ENCODE results near the gene NTSR2.

NTSR2 gene

DNA sequence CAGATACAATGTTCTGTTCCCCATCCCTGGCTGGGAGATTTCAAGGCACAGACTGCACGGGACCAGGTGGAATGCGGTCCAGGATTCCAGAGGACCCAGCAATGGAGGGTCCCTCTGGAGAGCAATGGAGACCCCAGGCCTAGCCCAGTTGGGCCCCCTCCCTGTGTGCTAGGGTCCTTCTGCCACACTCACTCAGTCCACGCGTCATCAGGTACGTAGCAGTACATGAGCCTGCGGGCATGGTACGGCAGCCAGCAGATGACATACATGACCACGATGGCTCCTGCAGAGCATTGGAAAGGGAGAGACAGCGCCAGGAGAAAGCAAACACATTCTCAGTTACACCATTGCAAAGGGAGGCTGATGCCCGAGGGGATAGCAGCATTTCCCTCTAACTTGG is 10.1 kb downstream of the NTSR2 start:
- no peaks in the 10 kb centered on the region for H3K4me1 ChIP-seq (ENCODE audit: control insufficient read depth, low read length)
- no peak for TF ChIP-seq CTCF (IDR thresholded peaks at IDR 0.05; ENCODE audit: low read depth, low read length, poor library complexity, severe bottlenecking)
- no peak for TF ChIP-seq EZH2phosphoT487 (IDR thresholded peaks at IDR 0.05; ENCODE audit: borderline replicate concordance, low read length)
- no peak overlapping the region for H3K4me2 ChIP-seq (ENCODE audit: low read length)
- no peaks in the 10 kb centered on the region for H3F3A ChIP-seq (ENCODE audit: control insufficient read depth, insufficient read depth)
- H4K20me1 ChIP-seq (ENCODE audit: control insufficient read depth, insufficient read depth, low read depth, low read length), result no peaks in the 10 kb centered on the region
- H3K9me3 ChIP-seq (ENCODE audit: control insufficient read depth, insufficient read depth, low read length), result peaks cover 6% of the 10 kb centered on the region
- no peaks in the 10 kb centered on the region for H3K27me3 ChIP-seq (ENCODE audit: control insufficient read depth, low read length)
- H3K9me2 ChIP-seq (replicated peaks; ENCODE audit: control insufficient read depth, low read length), result no peaks in the 10 kb centered on the region
- no peak overlapping the region for H3K4me3 ChIP-seq (ENCODE audit: low read length)
- no peaks in the 10 kb centered on the region for H3K79me2 ChIP-seq (ENCODE audit: control insufficient read depth, low read length)
- H3K27ac ChIP-seq (ENCODE audit: low read depth, low read length), result no peak overlapping the region
- no peaks in the 10 kb centered on the region for H3K36me3 ChIP-seq (ENCODE audit: control insufficient read depth, low read length)

DNA sequence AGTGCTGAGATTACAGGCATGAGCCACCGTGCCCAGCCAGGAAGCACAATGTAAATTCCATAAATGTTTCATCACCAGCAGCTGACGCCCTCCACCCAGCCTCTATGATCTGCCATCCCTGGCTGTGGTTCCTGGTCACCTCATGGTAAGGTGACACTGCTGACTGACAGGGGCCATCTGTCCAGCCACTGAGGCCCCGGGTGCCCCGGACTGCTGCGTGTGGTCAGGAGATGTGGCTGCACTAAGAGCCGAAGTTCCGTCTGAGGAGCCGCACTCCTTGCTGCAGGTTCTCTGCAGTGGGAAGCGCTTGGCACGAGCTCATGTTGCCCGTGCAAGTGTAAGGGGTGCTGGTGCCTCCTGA is 10.9 kb downstream of the NTSR2 start:
- Histone ChIP-seq H3K9me2 (replicated peaks; ENCODE audit: control insufficient read depth, low read length) (no peaks in the 10 kb centered on the region), H3K9me3 (ENCODE audit: control insufficient read depth, insufficient read depth, low read length) (peaks cover 6% of the 10 kb centered on the region), H3K27me3 (ENCODE audit: control insufficient read depth, low read length) (no peaks in the 10 kb centered on the region), H3F3A (ENCODE audit: control insufficient read depth, insufficient read depth) (no peaks in the 10 kb centered on the region), H3K4me2 (ENCODE audit: low read length) (no peak overlapping the region), H3K4me1 (ENCODE audit: control insufficient read depth, low read length) (no peaks in the 10 kb centered on the region), H3K4me3 (ENCODE audit: low read length) (no peak overlapping the region), H3K79me2 (ENCODE audit: control insufficient read depth, low read length) (no peaks in the 10 kb centered on the region), H3K36me3 (ENCODE audit: control insufficient read depth, low read length) (no peaks in the 10 kb centered on the region), H3K27ac (ENCODE audit: low read depth, low read length) (no peak overlapping the region), H4K20me1 (ENCODE audit: control insufficient read depth, insufficient read depth, low read depth, low read length) (no peaks in the 10 kb centered on the region)
- TF ChIP-seq EZH2phosphoT487 (IDR thresholded peaks at IDR 0.05; ENCODE audit: borderline replicate concordance, low read length), result no peak
- no peak for TF ChIP-seq CTCF (IDR thresholded peaks at IDR 0.05; ENCODE audit: low read depth, low read length, poor library complexity, severe bottlenecking)

DNA sequence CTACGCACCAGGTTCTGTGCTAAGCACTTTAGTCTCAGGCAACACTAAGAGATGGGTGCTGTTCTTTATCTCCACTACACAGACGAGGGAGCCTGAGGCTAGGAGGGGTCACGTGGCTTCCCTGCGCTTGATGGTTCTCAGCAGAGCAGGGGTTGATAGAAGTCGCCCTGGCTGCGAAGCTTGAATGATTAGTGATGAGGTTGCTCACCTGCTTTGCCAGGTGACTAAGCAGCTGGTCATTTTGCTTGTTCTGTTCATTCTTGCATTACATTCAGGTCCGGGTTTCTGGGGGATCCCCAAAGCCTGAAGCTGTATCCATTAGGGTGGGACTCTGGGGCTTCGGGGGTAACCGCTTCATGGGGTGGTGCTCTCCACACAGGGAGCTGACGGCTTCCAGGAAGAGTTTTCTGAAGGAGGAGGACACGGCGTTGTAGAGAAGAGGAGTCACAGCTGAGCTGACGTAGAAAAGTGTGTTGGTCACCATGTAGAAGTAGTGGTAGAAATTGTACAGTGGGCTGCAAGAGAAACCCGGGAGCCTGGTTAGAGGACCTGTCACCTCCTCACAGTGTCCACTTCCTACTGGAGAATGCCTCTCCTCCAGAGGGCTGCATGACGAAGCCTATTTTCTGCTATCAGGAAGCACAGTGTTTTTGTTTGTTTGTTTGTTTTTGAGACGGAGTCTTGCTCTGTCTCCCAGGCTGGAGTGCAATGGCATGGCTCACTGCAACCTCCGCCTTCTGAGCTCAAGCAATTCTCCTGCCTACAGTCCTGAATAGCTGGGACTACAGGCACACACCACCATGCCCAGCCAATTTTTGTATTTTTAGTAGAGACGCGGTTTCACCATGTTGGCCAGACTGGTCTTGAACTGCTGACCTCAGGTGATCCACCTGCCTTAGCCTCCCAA is 11.5 kb downstream of the NTSR2 start:
- Histone ChIP-seq H3K9me3 (ENCODE audit: control insufficient read depth, insufficient read depth, low read length) (peaks cover 6% of the 10 kb centered on the region), H3K79me2 (ENCODE audit: control insufficient read depth, low read length) (no peaks in the 10 kb centered on the region), H3K9me2 (replicated peaks; ENCODE audit: control insufficient read depth, low read length) (no peaks in the 10 kb centered on the region), H3K4me3 (ENCODE audit: low read length) (no peak overlapping the region), H4K20me1 (ENCODE audit: control insufficient read depth, insufficient read depth, low read depth, low read length) (no peaks in the 10 kb centered on the region), H3K4me1 (ENCODE audit: control insufficient read depth, low read length) (no peaks in the 10 kb centered on the region), H3K27ac (ENCODE audit: low read depth, low read length) (no peak overlapping the region), H3K27me3 (ENCODE audit: control insufficient read depth, low read length) (no peaks in the 10 kb centered on the region), H3K36me3 (ENCODE audit: control insufficient read depth, low read length) (no peaks in the 10 kb centered on the region), H3K4me2 (ENCODE audit: low read length) (no peak overlapping the region), H3F3A (ENCODE audit: control insufficient read depth, insufficient read depth) (no peaks in the 10 kb centered on the region)
- TF ChIP-seq EZH2phosphoT487 (IDR thresholded peaks at IDR 0.05; ENCODE audit: borderline replicate concordance, low read length) (no peak), CTCF (IDR thresholded peaks at IDR 0.05; ENCODE audit: low read depth, low read length, poor library complexity, severe bottlenecking) (no peak)

Data from DOHH2 (cell line).